ENCODE measurements around the gene FBXW11. TPM values are rescaled to one million over a fixed set of nuclear protein-coding genes. Genes with fewer than 3 reads are reported as not detected.
"Not testable (repeated sequence)": the region's sequence is repeated elsewhere in the genome, so short reads cannot be mapped to it uniquely, and the experiment has no call there.

FBXW11 gene
- total RNA-seq, 1 donor from 2014 or later, result 71.6 TPM

DNA sequence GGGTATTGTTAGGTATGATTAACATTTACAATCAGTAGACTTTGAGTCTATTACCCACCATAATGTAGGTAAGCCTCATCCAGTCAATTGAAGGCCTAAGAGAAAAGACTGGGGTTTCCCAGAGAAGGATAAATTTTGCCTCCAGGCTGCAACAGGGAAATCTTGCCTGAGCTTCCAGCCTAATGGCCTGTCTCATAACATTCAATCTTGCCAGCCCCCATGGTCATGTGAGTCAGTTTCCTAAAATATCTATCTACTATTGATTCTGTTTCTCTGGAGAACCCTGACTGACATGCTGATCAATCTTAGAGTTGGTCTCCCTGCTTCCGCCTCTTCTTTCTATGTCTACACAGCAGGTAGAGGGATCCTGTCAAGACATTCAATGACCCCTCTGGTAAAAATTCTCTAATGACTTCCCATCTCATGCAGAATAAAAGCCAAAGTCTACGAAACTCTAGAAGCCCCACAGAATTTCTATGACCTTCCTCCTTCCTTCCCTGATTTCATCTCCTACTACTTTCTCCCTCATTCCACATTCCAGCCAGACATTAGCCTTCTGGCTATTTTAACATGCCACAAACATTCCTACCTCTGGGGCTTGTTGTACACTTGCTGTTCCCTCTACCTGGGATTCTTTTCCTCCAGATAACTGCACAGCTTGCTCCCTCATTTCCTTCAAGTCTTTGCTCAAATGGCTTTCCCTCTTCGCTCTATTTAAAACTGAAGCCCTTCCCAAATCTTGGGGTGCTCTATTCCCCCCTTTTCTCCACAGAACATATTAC, 60.2 kb downstream of the FBXW11 start:
- H3K36me3 ChIP-seq (ENCODE audit: control insufficient read depth, insufficient read depth, low read length), result no peaks in the 10 kb centered on the region
- H3K4me3 ChIP-seq (ENCODE audit: low read depth, low read length), result no peak overlapping the region
- no peak for FAIRE-seq
- peak; percentile 36 for TF ChIP-seq CTCF (IDR thresholded peaks at IDR 0.05; ENCODE audit: insufficient read depth, low read length, severe bottlenecking)
- H3K27me3 ChIP-seq (ENCODE audit: control insufficient read depth, insufficient read depth, low read length), result no peaks in the 10 kb centered on the region
- DNase-seq (ENCODE audit: low read depth), result peak; percentile 15

DNA sequence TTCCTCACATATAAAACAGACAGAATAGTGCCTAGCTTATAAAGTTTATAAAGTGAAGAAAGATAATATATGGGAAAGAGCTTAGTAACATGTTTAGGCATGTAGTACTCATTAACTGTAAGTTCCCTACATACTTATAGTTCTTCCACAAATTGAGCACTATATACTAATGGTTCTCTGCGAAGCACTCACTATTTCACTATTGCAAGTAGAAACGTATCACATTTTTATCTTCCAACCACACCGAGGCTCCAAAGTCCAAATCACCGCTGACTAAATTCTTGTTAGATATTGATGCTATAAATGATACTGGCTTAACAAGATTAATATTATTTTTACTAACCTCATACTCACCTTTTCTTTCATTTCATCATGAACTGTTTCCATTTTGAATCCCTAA, 61.0 kb downstream of the FBXW11 start:
- no peaks in the 10 kb centered on the region for H3K27me3 ChIP-seq (ENCODE audit: control insufficient read depth, insufficient read depth, low read length)
- no peak for FAIRE-seq

GRCh38 chr5:171945066-171945465, 61.4 kb downstream of the FBXW11 start:
- no peak for TF ChIP-seq CTCF (IDR thresholded peaks at IDR 0.05; ENCODE audit: insufficient read depth, low read length, severe bottlenecking)
- FAIRE-seq, result no peak
- no peak for DNase-seq (ENCODE audit: low read depth)
- Histone ChIP-seq H3K27me3 (ENCODE audit: control insufficient read depth, insufficient read depth, low read length) (no peaks in the 10 kb centered on the region), H3K36me3 (ENCODE audit: control insufficient read depth, insufficient read depth, low read length) (no peaks in the 10 kb centered on the region), H3K4me3 (ENCODE audit: low read depth, low read length) (no peak overlapping the region)

More for the DNA sequence above, 61.0 kb downstream of the FBXW11 start:
- no peak for TF ChIP-seq CTCF (IDR thresholded peaks at IDR 0.05; ENCODE audit: insufficient read depth, low read length, severe bottlenecking)
- DNase-seq (ENCODE audit: low read depth), result peak; percentile 70
- Histone ChIP-seq H3K36me3 (ENCODE audit: control insufficient read depth, insufficient read depth, low read length) (no peaks in the 10 kb centered on the region), H3K4me3 (ENCODE audit: low read depth, low read length) (no peak overlapping the region)

- not testable (repeated sequence) for DNase-seq (ENCODE audit: low read depth); H3K4me3 ChIP-seq (ENCODE audit: low read depth, low read length); H3K36me3 ChIP-seq (ENCODE audit: control insufficient read depth, insufficient read depth, low read length); H3K27me3 ChIP-seq (ENCODE audit: control insufficient read depth, insufficient read depth, low read length)
- peak; percentile 84 for FAIRE-seq
Measured at GRCh38 chr5:171942112-171942516, 64.3 kb downstream of the FBXW11 start.

GRCh38 chr5:171941675-171942074, 64.8 kb downstream of the FBXW11 start:
- not testable (repeated sequence) for H3K27me3 ChIP-seq (ENCODE audit: control insufficient read depth, insufficient read depth, low read length); H3K4me3 ChIP-seq (ENCODE audit: low read depth, low read length); H3K36me3 ChIP-seq (ENCODE audit: control insufficient read depth, insufficient read depth, low read length); FAIRE-seq
- peak; percentile 15 for DNase-seq (ENCODE audit: low read depth)

- not testable (repeated sequence) for DNase-seq (ENCODE audit: low read depth); H3K36me3 ChIP-seq (ENCODE audit: control insufficient read depth, insufficient read depth, low read length); H3K27me3 ChIP-seq (ENCODE audit: control insufficient read depth, insufficient read depth, low read length); H3K4me3 ChIP-seq (ENCODE audit: low read depth, low read length)
- peak; percentile 89 for FAIRE-seq
Measured at GRCh38 chr5:171941275-171941674, 65.2 kb downstream of the FBXW11 start.

GRCh38 chr5:171939951-171940350, 66.5 kb downstream of the FBXW11 start:
- H3K36me3 ChIP-seq (ENCODE audit: control insufficient read depth, insufficient read depth, low read length), result no peaks in the 10 kb centered on the region
- no peaks in the 10 kb centered on the region for H3K27me3 ChIP-seq (ENCODE audit: control insufficient read depth, insufficient read depth, low read length)
- H3K4me3 ChIP-seq (ENCODE audit: low read depth, low read length), result no peak overlapping the region
- DNase-seq (ENCODE audit: low read depth) (no peak), FAIRE-seq (no peak)
- no peak for TF ChIP-seq CTCF (IDR thresholded peaks at IDR 0.05; ENCODE audit: insufficient read depth, low read length, severe bottlenecking)
